ENCODE measurements around the gene MACO1. TPM values are rescaled to one million over a fixed set of nuclear protein-coding genes. Genes with fewer than 3 reads are reported as not detected.
"Not testable (repeated sequence)": the region's sequence is repeated elsewhere in the genome, so short reads cannot be mapped to it uniquely, and the experiment has no call there.

The MACO1 gene
- total RNA-seq, 2 experiments from 2014 or later, result 24.1 to 24.9 TPM

DNA sequence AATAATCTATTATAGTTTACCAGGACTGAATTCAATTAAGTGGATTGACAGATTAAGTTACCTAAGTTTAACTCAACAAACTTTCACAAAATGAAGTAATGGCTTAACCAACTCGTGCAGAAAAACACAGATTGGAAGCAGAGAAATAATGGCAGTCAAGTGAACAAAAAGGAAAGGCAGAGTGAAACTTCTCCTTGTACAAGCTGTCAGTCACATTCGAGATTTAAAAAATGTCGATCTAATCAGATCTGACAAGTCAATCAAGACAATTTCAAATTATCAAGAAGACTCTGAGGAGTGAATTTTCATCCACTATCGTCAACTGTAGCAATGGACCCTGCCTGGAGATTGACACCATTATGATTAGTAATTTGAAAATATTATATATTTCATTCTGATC is 13.4 kb upstream of the MACO1 start:
- ATAC-seq (ENCODE audit: poor library complexity); H3K36me3 ChIP-seq (ENCODE audit: insufficient read depth, low read length); H3K27me3 Mint-ChIP-seq; H3K27me3 ChIP-seq (ENCODE audit: control insufficient read depth in 1 of 2, insufficient read depth in 2 of 2, low read length in 2 of 2); H3K27ac Mint-ChIP-seq; H3K4me3 ChIP-seq (ENCODE audit: low read length); DNase-seq; H3K4me1 Mint-ChIP-seq (ENCODE audit: low read depth); H3K4me1 ChIP-seq (ENCODE audit: insufficient read depth, low read length); H3K9me3 Mint-ChIP-seq; CTCF ChIA-PET; intact Hi-C loops (cut with DNase I, micrococcal nuclease); H3K27ac ChIP-seq (ENCODE audit: low read depth in 1 of 2, low read length in 2 of 2); H3K36me3 Mint-ChIP-seq (ENCODE audit: low read depth); H3K9me3 ChIP-seq (ENCODE audit: control insufficient read depth in 1 of 2, insufficient read depth in 1 of 2, low read length in 2 of 2); POLR2A ChIA-PET; H3K4me3 Mint-ChIP-seq: not testable (repeated sequence)

- H3K27me3 ChIP-seq (ENCODE audit: control insufficient read depth in 1 of 2, insufficient read depth in 2 of 2, low read length in 2 of 2); H3K9me3 Mint-ChIP-seq; CTCF ChIA-PET; H3K4me3 ChIP-seq (ENCODE audit: low read length); H3K27ac Mint-ChIP-seq; DNase-seq; H3K4me1 Mint-ChIP-seq (ENCODE audit: low read depth); H3K36me3 ChIP-seq (ENCODE audit: insufficient read depth, low read length); ATAC-seq (ENCODE audit: poor library complexity); intact Hi-C loops (cut with DNase I, micrococcal nuclease); POLR2A ChIA-PET; H3K27me3 Mint-ChIP-seq; H3K4me3 Mint-ChIP-seq; H3K9me3 ChIP-seq (ENCODE audit: control insufficient read depth in 1 of 2, insufficient read depth in 1 of 2, low read length in 2 of 2); H3K4me1 ChIP-seq (ENCODE audit: insufficient read depth, low read length); H3K27ac ChIP-seq (ENCODE audit: low read depth in 1 of 2, low read length in 2 of 2); H3K36me3 Mint-ChIP-seq (ENCODE audit: low read depth): not testable (repeated sequence)
Measured at GRCh38 chr1:25419339-25419738, 11.4 kb upstream of the MACO1 start.

- intact Hi-C loops (cut with DNase I, micrococcal nuclease); H3K27ac Mint-ChIP-seq; H3K36me3 ChIP-seq (ENCODE audit: insufficient read depth, low read length); DNase-seq; H3K4me1 Mint-ChIP-seq (ENCODE audit: low read depth); H3K27ac ChIP-seq (ENCODE audit: low read depth in 1 of 2, low read length in 2 of 2); H3K36me3 Mint-ChIP-seq (ENCODE audit: low read depth); ATAC-seq (ENCODE audit: poor library complexity); H3K4me3 ChIP-seq (ENCODE audit: low read length); H3K4me1 ChIP-seq (ENCODE audit: insufficient read depth, low read length); H3K9me3 ChIP-seq (ENCODE audit: control insufficient read depth in 1 of 2, insufficient read depth in 1 of 2, low read length in 2 of 2); H3K27me3 ChIP-seq (ENCODE audit: control insufficient read depth in 1 of 2, insufficient read depth in 2 of 2, low read length in 2 of 2); POLR2A ChIA-PET; CTCF ChIA-PET; H3K4me3 Mint-ChIP-seq; H3K27me3 Mint-ChIP-seq; H3K9me3 Mint-ChIP-seq: not testable (repeated sequence)
Measured at GRCh38 chr1:25420715-25421114, 10.0 kb upstream of the MACO1 start, which contains the start of gene RHCE. TSS of gene RHCE (minus strand) at chr1:25420825. CDS start at chr1:25420786, 39 bp downstream.

GRCh38 chr1:25423206-25423605 is 7.5 kb upstream of the MACO1 start:
- H3K27me3 ChIP-seq (ENCODE audit: control insufficient read depth in 1 of 2, insufficient read depth in 2 of 2, low read length in 2 of 2); H3K4me3 Mint-ChIP-seq; H3K36me3 Mint-ChIP-seq (ENCODE audit: low read depth); H3K27ac Mint-ChIP-seq; H3K4me1 ChIP-seq (ENCODE audit: insufficient read depth, low read length); POLR2A ChIA-PET; H3K27ac ChIP-seq (ENCODE audit: low read depth in 1 of 2, low read length in 2 of 2); H3K9me3 ChIP-seq (ENCODE audit: control insufficient read depth in 1 of 2, insufficient read depth in 1 of 2, low read length in 2 of 2); intact Hi-C loops (cut with DNase I, micrococcal nuclease); H3K27me3 Mint-ChIP-seq; DNase-seq; H3K4me3 ChIP-seq (ENCODE audit: low read length); H3K4me1 Mint-ChIP-seq (ENCODE audit: low read depth); H3K9me3 Mint-ChIP-seq; H3K36me3 ChIP-seq (ENCODE audit: insufficient read depth, low read length); CTCF ChIA-PET; ATAC-seq (ENCODE audit: poor library complexity): not testable (repeated sequence)

DNA sequence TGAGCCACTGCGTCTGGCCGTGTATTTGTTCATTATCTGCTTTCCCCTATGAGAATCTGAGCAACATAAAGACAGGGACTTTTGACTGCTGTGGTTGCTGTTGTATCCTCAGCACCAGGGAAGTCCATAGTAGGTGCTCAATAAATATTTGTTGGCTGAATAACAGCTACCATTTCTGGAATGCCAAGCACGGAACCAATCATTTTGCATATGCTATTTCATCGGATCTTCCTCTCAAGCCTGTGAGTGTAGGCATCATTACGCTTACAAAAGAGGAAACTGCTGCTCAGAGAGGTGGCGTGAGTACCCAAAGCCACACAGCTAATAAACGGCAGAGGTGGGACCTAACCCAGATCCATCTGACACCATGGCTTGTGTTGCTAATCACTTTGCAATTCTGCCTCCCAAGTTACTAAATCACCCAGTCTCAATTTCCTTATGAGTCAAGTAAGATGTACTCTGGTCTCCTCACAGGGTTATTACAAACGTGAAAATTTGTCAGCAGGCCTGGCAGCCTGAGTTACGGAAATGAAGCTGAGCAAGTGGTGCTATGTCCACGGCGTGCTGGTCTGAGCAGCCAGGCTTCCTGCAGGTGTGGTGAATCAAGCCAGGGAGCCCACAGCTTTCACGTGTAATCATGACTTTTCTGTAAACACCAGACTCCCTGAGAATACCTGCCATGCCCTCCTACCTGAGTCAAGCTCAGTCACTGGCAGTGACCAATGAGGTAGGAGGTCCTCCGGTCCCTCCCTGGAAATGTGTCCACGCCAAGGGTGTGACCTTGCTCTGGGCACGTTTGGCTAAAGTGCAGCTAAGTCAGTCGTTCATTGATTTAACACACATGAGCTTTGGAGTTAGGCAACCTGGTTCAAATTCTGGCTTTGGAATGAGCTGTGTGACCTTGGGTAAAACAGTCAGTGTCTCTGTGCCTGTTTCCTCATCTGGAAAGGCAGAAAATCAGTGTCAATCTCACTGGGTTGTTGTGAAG is 5.3 kb upstream of the MACO1 start:
- H3K27me3 Mint-ChIP-seq, result no peaks in the 10 kb centered on the region
- no peak overlapping the region for H3K27ac Mint-ChIP-seq
- Histone ChIP-seq H3K4me1 (ENCODE audit: insufficient read depth, low read length) (no peaks in the 10 kb centered on the region), H3K27me3 (ENCODE audit: control insufficient read depth in 1 of 2, insufficient read depth in 2 of 2, low read length in 2 of 2) (no peaks in the 10 kb centered on the region), H3K36me3 (ENCODE audit: insufficient read depth, low read length) (no peaks in the 10 kb centered on the region), H3K4me3 (ENCODE audit: low read length) (no peak overlapping the region), H3K9me3 (ENCODE audit: control insufficient read depth in 1 of 2, insufficient read depth in 1 of 2, low read length in 2 of 2) (no peaks in the 10 kb centered on the region), H3K27ac (ENCODE audit: low read depth in 1 of 2, low read length in 2 of 2) (no peak overlapping the region)
- H3K9me3 Mint-ChIP-seq, result no peaks in the 10 kb centered on the region
- no peak overlapping the region for H3K4me3 Mint-ChIP-seq
- POLR2A ChIA-PET, result no interaction called here
- no peak for ATAC-seq (ENCODE audit: poor library complexity)
- CTCF ChIA-PET, result interaction anchor here (0.8 to 1.0 kb wide), 2 partner anchors 10 to 43 kb away, joined by 3 to 4 read pairs; no protein-coding TSS in a partner anchor
- peaks cover 3% of the 10 kb centered on the region for H3K36me3 Mint-ChIP-seq (ENCODE audit: low read depth)
- DNase-seq, result no peak
- H3K4me1 Mint-ChIP-seq (ENCODE audit: low read depth), result peaks cover 12% of the 10 kb centered on the region
- no peak for TF ChIP-seq CTCF (IDR thresholded peaks at IDR 0.05)
- intact Hi-C loops (cut with DNase I, micrococcal nuclease), result loop anchor here in 1 of 2 experiments (5.0 kb wide), 1 partner anchor 397 kb away; no protein-coding TSS in a partner anchor
